Gastroesophageal sphincter (tissue), 3 donors: ENCODE measurements around the gene CTTNBP2.

Experiments
- CTCF ChIP-seq, 4 experiments: fragments of 200-600 bp in 2 of 4; fragments of 450-650 bp in 2 of 4; sonication (generic) in 1 of 4; IDR thresholded peaks; one replicate each; pipeline ENCODE4 v1.5.1; 2017 to 2019; ENCODE audit warnings: antibody characterized with exemption in 4 of 4, mild to moderate bottlenecking in 2 of 4, moderate library complexity in 2 of 4
- EP300 ChIP-seq: sonication (generic); formaldehyde crosslinking; IDR thresholded peaks from one replicate; pipeline ENCODE4 v1.6.1; 2017; ENCODE audit warnings: antibody characterized with exemption, mild to moderate bottlenecking
- POLR2A ChIP-seq, 2 donors: fragments of 450-650 bp; IDR thresholded peaks; one replicate each; pipeline ENCODE4 v1.6.1; 2017; ENCODE audit warnings: antibody characterized with exemption in 2 of 2, mild to moderate bottlenecking in 2 of 2, moderate library complexity in 1 of 2
- POLR2AphosphoS5 ChIP-seq: sonication (generic); formaldehyde crosslinking; IDR thresholded peaks from one replicate; pipeline ENCODE4 v1.6.1; 2017; ENCODE audit warnings: antibody characterized with exemption

- TF ChIP-seq CTCF (IDR thresholded peaks at IDR 0.05), result no peak
- TF ChIP-seq POLR2A (IDR thresholded peaks at IDR 0.05), result no peak
- TF ChIP-seq POLR2AphosphoS5, result no peak
- no peak for TF ChIP-seq EP300
These were observed 113.1 kb downstream of the CTTNBP2 start for GRCh38 chr7:117759950-117760640.
